NB4 (cell line): Measurements from ENCODE around the gene JOSD1.

Source experiments
- CTCF ChIP-seq: IDR thresholded peaks from one replicate; pipeline ENCODE4 v1.5.1; 2012; ENCODE audit warnings: low read depth, low read length
- MAX ChIP-seq: IDR thresholded peaks from 2 replicates; pipeline ENCODE4 v1.6.1; 2011; ENCODE audit warnings: low read depth, low read length
- MYC ChIP-seq: IDR thresholded peaks from 2 replicates; pipeline ENCODE4 v1.6.1; 2011; ENCODE audit warnings: low read depth, low read length
- POLR2A ChIP-seq: IDR thresholded peaks from 2 replicates; pipeline ENCODE4 v1.6.1; 2011; ENCODE audit warnings: mild to moderate bottlenecking; ENCODE audit not compliant: insufficient read length; ENCODE audit errors: extremely low read depth

- no peak for TF ChIP-seq POLR2A
- no peak for TF ChIP-seq CTCF
- TF ChIP-seq MYC: no peak
- TF ChIP-seq MAX: no peak
Measured at GRCh38 chr22:38739300-38740055, 38.7 kb upstream of the JOSD1 start.
